Loucy (cell line): Measurements from ENCODE around the gene KIRREL3.

Experiments used
- EZH2phosphoT487 ChIP-seq: fragments of 200-600 bp; IDR thresholded peaks from 2 replicates; pipeline ENCODE4 v1.6.1; 2018; ENCODE audit warnings: antibody characterized with exemption, mild to moderate bottlenecking, moderate library complexity, borderline replicate concordance
- TF ChIP-seq, protein P1 (sequence below): fragments of 200-600 bp; sonication (generic); conservative IDR thresholded peaks from 2 replicates; pipeline ENCODE4 v1.5.1; 2014; ENCODE audit warnings: mild to moderate bottlenecking, antibody characterized with exemption, low read length

DNA sequence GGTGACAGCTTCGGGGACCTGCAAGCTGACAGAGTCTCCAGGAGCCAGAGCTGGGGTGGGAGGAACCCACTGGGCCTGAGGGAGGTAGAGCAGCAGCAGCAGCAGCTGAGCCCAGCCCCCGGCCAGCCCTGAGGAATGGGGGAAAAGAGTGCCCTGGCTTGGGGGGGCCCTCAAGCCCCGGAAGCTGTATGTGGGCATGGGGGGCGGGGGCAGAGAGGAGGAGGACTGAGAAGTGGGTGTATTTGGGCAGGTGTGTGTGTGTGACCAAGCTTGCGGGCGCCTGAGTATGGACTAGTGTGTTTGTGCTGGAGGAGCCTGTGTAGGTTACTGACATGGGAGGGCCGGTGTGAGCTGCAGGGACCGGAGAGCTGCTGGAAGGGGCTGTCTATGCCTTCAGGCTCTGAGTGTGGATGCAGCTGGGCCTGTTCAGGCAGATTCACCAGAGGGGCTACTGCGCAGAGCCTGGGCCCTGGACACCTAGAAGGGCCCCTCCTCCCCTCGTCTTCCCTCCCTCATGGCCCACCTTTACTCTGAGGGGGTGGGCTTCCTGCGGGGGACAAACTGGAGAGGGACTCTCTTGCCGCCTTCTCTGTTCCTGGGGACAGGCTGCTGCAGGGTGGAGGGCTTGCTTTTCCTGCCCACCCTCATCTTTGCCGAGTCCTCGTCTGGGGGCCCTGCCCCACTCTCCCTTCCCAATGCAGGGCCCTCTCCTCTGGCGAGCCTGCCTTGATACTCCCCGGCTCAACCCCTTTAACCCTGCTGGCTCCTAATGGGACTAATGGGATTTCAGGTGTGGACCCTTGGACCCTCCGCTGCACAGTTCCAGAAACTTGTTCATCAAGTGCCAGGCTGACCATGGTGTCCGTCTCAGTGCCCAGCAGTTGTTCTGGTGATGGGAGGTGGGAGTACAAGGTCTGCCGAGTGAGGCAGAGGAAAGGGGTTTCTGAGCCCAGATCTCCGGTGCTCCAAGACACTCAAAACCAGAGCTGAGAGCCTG lies 616.9 kb downstream of the KIRREL3 start:
- TF ChIP-seq, protein P1, sequence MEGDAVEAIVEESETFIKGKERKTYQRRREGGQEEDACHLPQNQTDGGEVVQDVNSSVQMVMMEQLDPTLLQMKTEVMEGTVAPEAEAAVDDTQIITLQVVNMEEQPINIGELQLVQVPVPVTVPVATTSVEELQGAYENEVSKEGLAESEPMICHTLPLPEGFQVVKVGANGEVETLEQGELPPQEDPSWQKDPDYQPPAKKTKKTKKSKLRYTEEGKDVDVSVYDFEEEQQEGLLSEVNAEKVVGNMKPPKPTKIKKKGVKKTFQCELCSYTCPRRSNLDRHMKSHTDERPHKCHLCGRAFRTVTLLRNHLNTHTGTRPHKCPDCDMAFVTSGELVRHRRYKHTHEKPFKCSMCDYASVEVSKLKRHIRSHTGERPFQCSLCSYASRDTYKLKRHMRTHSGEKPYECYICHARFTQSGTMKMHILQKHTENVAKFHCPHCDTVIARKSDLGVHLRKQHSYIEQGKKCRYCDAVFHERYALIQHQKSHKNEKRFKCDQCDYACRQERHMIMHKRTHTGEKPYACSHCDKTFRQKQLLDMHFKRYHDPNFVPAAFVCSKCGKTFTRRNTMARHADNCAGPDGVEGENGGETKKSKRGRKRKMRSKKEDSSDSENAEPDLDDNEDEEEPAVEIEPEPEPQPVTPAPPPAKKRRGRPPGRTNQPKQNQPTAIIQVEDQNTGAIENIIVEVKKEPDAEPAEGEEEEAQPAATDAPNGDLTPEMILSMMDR = no peak
- TF ChIP-seq EZH2phosphoT487 = no peak
